Transverse colon (tissue), 4 donors: ENCODE measurements around the gene GIMAP8. TPM values are rescaled to one million over a fixed set of nuclear protein-coding genes. Genes with fewer than 3 reads are reported as not detected.
"Not testable (repeated sequence)": the region's sequence is repeated elsewhere in the genome, so short reads cannot be mapped to it uniquely, and the experiment has no call there.

Experiments used
- DNase-seq: peaks from one replicate; pipeline ENCODE4 v3.0.0-alpha.2; 2019
- H3K27ac ChIP-seq, 4 donors: fragments of 200-600 bp; sonication (generic); 2 replicates each; pipeline ENCODE4 v1.5.1; 2016 to 2018; ENCODE audit warnings: inconsistent platforms in 4 of 4
- H3K27me3 ChIP-seq: fragments of 200-600 bp; sonication (generic); 2 replicates; pipeline ENCODE4 v1.5.1; 2017; ENCODE audit warnings: inconsistent platforms
- H3K36me3 ChIP-seq, 4 donors: fragments of 200-600 bp; sonication (generic); 2 replicates each; pipeline ENCODE4 v1.5.1; 2017 to 2019; ENCODE audit warnings: inconsistent platforms in 4 of 4
- H3K4me1 ChIP-seq, 4 donors: fragments of 200-600 bp; sonication (generic); 2 replicates each; pipeline ENCODE4 v1.5.1; 2017 to 2020; ENCODE audit warnings: inconsistent platforms in 4 of 4
- H3K4me3 ChIP-seq, 4 donors: fragments of 200-600 bp; sonication (generic); 1 replicate in 1 of 4; 2 replicates in 3 of 4; pipeline versions ENCODE4 v1.5.1 to v1.6.1; 2017 to 2019; ENCODE audit warnings: inconsistent platforms in 4 of 4
- H3K9me3 ChIP-seq, 2 donors: fragments of 200-600 bp; sonication (generic); 2 replicates each; pipeline ENCODE4 v1.5.1; 2017 to 2019; ENCODE audit warnings: inconsistent platforms in 2 of 2
- CTCF ChIP-seq, 5 experiments: fragments of 200-600 bp in 3 of 5; fragments of 450-650 bp in 2 of 5; sonication (generic) in 3 of 5; IDR thresholded peaks; 1 replicate in 2 of 5; 2 replicates in 3 of 5; pipeline ENCODE4 v1.5.1; 2016 to 2017; ENCODE audit warnings: antibody characterized with exemption in 5 of 5, inconsistent platforms in 3 of 5, mild to moderate bottlenecking in 2 of 5, moderate library complexity in 1 of 5
- EP300 ChIP-seq: sonication (generic); formaldehyde crosslinking; IDR thresholded peaks from one replicate; pipeline ENCODE4 v1.6.1; 2017; ENCODE audit warnings: antibody characterized with exemption, low read depth
- POLR2A ChIP-seq: fragments of 450-650 bp; IDR thresholded peaks from one replicate; pipeline ENCODE4 v1.6.1; 2016; ENCODE audit warnings: antibody characterized with exemption, mild to moderate bottlenecking, moderate library complexity
- POLR2AphosphoS5 ChIP-seq, 3 donors: sonication (generic); formaldehyde crosslinking; IDR thresholded peaks; one replicate each; pipeline ENCODE4 v1.6.1; 2016; ENCODE audit warnings: antibody characterized with exemption in 3 of 3
- WGBS, 2 donors: methylation state at CpG; one replicate each; pipeline ENCODE4 v1.1.5; 2018; ENCODE audit warnings: low coverage in 1 of 2; 5-methylcytosine and 5-hydroxymethylcytosine counted together
- in situ Hi-C, 4 donors: fragments of 200-750 bp; cut with MboI; loops; one replicate each; pipeline versions ENCODE4 v1.15.0 to v1.15.1; 2017; ENCODE audit warnings: low sequenced_read_pairs in 3 of 4, low pct_ligation_motif_present in 1 of 4, low pct_unique_long_range_greater_than_20kb in 1 of 4
- intact Hi-C: fragments of 100-400 bp; cut with DNase I; formaldehyde crosslinking; loops from one replicate; pipeline ENCODE4 v1.15.1; 2023; ENCODE audit warnings: low total_unique reads
- total RNA-seq, 4 donors: library from RNA; depleted of rRNA; stranded (reverse); fragments of >200 nt; gene quantifications; one replicate each; pipeline ENCODE4 v1.1.0, GENCODE V29; 2016

GIMAP8 gene
- total RNA-seq, 4 donors from 2014 or later, result 1.5 to 4.3 (median 2.9) TPM

- Histone ChIP-seq H3K27me3 (no peaks in the 10 kb centered on the region), H3K4me3 (no peak overlapping the region), H3K9me3 (no peaks in the 10 kb centered on the region), H3K27ac (peak overlapping the region; percentile 56 to 68 (median 62)), H3K36me3 (no peaks in the 10 kb centered on the region), H3K4me1 (no peaks in the 10 kb centered on the region)
- in situ Hi-C loops, result no loop called here
- TF ChIP-seq POLR2A (no peak), EP300 (no peak), POLR2AphosphoS5 (IDR thresholded peaks at IDR 0.05) (no peak), CTCF (IDR thresholded peaks at IDR 0.05) (no peak)
- WGBS, 2 donors, result 66 to 73% methylated on average over 4 of the region's 4 CpGs
- intact Hi-C loops, result no loop called here
- DNase-seq, result no peak
Measured at GRCh38 chr7:150481922-150482321, 31.5 kb downstream of the GIMAP8 start.

GRCh38 chr7:150483514-150483913 is 33.1 kb downstream of the GIMAP8 start:
- WGBS, 2 donors, result 31 to 38% methylated on average over 2 of the region's 2 CpGs
- in situ Hi-C loops, H3K27me3 ChIP-seq, DNase-seq, H3K9me3 ChIP-seq, H3K36me3 ChIP-seq, intact Hi-C loops, H3K4me3 ChIP-seq, H3K4me1 ChIP-seq: not testable (repeated sequence)
- peak overlapping the region; percentile 43 to 58 (median 56) for H3K27ac ChIP-seq

GRCh38 chr7:150484071-150484470 is 33.6 kb downstream of the GIMAP8 start:
- H3K27ac ChIP-seq, result peak overlapping the region; percentile 43 to 58 (median 56)
- H3K9me3 ChIP-seq, H3K4me1 ChIP-seq, H3K27me3 ChIP-seq, in situ Hi-C loops, H3K4me3 ChIP-seq, DNase-seq, H3K36me3 ChIP-seq, intact Hi-C loops: not testable (repeated sequence)
- WGBS, 2 donors, result 50 to 61% methylated on average over 1 to 3 of the region's 3 CpGs

DNA sequence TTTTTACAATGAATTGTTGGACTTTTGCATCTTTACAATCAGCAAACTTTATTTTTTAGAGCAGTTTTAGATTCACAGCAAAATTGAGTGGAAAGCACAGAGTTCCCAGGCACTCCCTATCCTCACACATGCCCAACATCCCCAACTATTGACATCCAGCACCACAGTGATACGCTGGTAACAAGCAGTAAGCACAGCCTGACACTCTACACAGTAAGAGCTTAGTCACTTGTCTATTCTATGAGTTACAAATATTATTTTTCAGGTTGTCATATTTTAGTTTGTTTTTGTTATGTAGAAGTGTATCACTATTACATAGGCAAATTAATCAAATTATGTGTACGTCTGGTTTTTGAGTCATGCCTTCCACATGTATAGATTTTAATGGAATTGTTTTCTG is 37.2 kb downstream of the GIMAP8 start:
- intact Hi-C loops, result no loop called here
- no peaks in the 10 kb centered on the region for H3K4me1 ChIP-seq
- 78 to 82% methylated on average over 1 to 2 of the region's 2 CpGs for WGBS, 2 donors
- no peak for TF ChIP-seq CTCF (IDR thresholded peaks at IDR 0.05)
- no peak for TF ChIP-seq POLR2AphosphoS5 (IDR thresholded peaks at IDR 0.05)
- TF ChIP-seq POLR2A, result no peak
- no peak for TF ChIP-seq EP300
- no peak overlapping the region for H3K27ac ChIP-seq
- no peaks in the 10 kb centered on the region for H3K36me3 ChIP-seq
- DNase-seq, result no peak
- no peaks in the 10 kb centered on the region for H3K27me3 ChIP-seq
- no peaks in the 10 kb centered on the region for H3K9me3 ChIP-seq
- in situ Hi-C loops, result no loop called here
- no peak overlapping the region for H3K4me3 ChIP-seq

DNA sequence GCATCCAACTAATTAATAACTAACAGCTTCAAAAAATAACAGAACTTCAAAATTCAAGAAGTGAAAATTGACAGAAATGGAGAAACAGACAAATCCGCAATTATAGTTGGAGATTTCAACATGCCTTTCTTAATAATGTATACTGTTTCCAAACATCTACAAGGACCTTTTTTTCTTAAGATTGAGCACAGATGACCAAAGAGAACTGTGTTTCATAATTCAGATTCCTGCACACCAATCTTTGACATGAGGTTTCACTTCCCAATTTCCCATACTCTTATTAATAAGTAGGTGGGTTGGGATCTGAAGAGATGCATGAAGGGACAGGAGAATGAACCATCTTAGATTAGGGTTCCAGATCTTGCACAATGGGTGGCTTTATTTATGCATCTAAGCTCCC is 39.4 kb downstream of the GIMAP8 start:
- intact Hi-C loops, result no loop called here
- Histone ChIP-seq H3K27ac (no peak overlapping the region), H3K27me3 (no peaks in the 10 kb centered on the region), H3K4me1 (no peaks in the 10 kb centered on the region), H3K36me3 (no peaks in the 10 kb centered on the region), H3K9me3 (no peaks in the 10 kb centered on the region), H3K4me3 (no peak overlapping the region)
- WGBS, 2 donors, result 80 to 94% methylated on average over 1 of the region's 1 CpG
- in situ Hi-C loops, result no loop called here
- TF ChIP-seq POLR2A (no peak), EP300 (no peak), CTCF (IDR thresholded peaks at IDR 0.05) (no peak), POLR2AphosphoS5 (IDR thresholded peaks at IDR 0.05) (no peak)
- no peak for DNase-seq

- intact Hi-C loops, H3K27me3 ChIP-seq, in situ Hi-C loops, H3K27ac ChIP-seq, H3K36me3 ChIP-seq, H3K4me1 ChIP-seq, H3K9me3 ChIP-seq, H3K4me3 ChIP-seq, DNase-seq: not testable (repeated sequence)
- 60 to 67% methylated on average over 1 to 3 of the region's 3 CpGs for WGBS, 2 donors
Measured at GRCh38 chr7:150493442-150493841, 43.0 kb downstream of the GIMAP8 start.
